Pancreas (tissue), 10 donors: ENCODE measurements around the gene EPHA8. TPM values are rescaled to one million over a fixed set of nuclear protein-coding genes. Genes with fewer than 3 reads are reported as not detected.

Experiments used
- ATAC-seq, 4 donors: fragments of 200-7000 bp; cut with Tn5 transposase; one replicate each; pipeline versions ENCODE4 v1.8.0 to v1.9.1; 2020; ENCODE audit warnings: mild to moderate bottlenecking in 4 of 4, moderate library complexity in 4 of 4
- DNase-seq, 6 donors: peaks; one replicate each; pipeline ENCODE4 v3.0.0-alpha.2; 2020
- FAIRE-seq: peaks from 2 replicates; lab custom pipeline; 2012; peaks lifted over from hg19 to GRCh38; lab: Jason Lieb, UNC
- H3K27ac ChIP-seq, 4 donors: fragments of 200-600 bp; sonication (generic); 1 replicate in 3 of 4; 2 replicates in 1 of 4; pipeline versions ENCODE4 v1.5.0 to v1.8.0; 2020
- H3K27me3 ChIP-seq, 4 donors: fragments of 200-600 bp; one replicate each; pipeline ENCODE4 v1.8.0; 2021
- H3K36me3 ChIP-seq, 3 donors: fragments of 200-600 bp; sonication (generic) in 1 of 3; one replicate each; pipeline versions ENCODE4 v1.5.0 to v1.8.0; 2020 to 2021
- H3K4me1 ChIP-seq, 3 donors: fragments of 200-600 bp; one replicate each; pipeline ENCODE4 v1.8.0; 2021
- H3K4me3 ChIP-seq, 4 donors: fragments of 200-600 bp; sonication (generic) in 2 of 4; one replicate each; pipeline versions ENCODE4 v1.5.0 to v1.8.0; 2020 to 2021
- H3K9me3 ChIP-seq, 4 donors: fragments of 200-600 bp; one replicate each; pipeline ENCODE4 v1.8.0; 2021
- CTCF ChIP-seq, 4 donors: fragments of 200-600 bp; sonication (generic) in 3 of 4; IDR thresholded peaks; one replicate each; pipeline versions ENCODE4 v1.5.0 to v1.8.0; 2021; ENCODE audit warnings: antibody characterized with exemption in 4 of 4
- WGBS, 2 donors: extraction: QIAGEN DNeasy Blood & Tissue Kit; methylation state at CpG; one replicate each; pipeline ENCODE4 v1.1.7; 2013; 5-methylcytosine and 5-hydroxymethylcytosine counted together
- intact Hi-C, 3 donors: fragments of 100-400 bp; cut with DNase I; formaldehyde crosslinking; loops; one replicate each; pipeline versions ENCODE4 v1.11.1 to v1.14.2; 2022
- polyA plus RNA-seq, 2 donors: library from polyadenylated mRNA; stranded (reverse); fragments of 200-250 nt; gene quantifications; one replicate each; pipeline ENCODE4 v1.2.3, GENCODE V29; 2013
- total RNA-seq, 6 donors: library from RNA; stranded (reverse); fragmentation: NEBNext Ultra II Directional in 4 of 6; extraction: Animal tissue kit (Norgen Biotek cat#: 25700) in 4 of 6; gene quantifications; one replicate each; pipeline versions ENCODE4 v1.2.1 to v1.2.4, GENCODE V29; 2021 to 2023
- donor health status: healthy with polysubstance abuse.
- donor health status: DM: no; HTN: no; CAD: no; lungs with moderate emphysema.
- donor health status: DM: no; HTN: no; CAD: no.
- donor health status: control.
- donor health status: control.
- donor health status: Bipolar disorder and iron deficiency.
- donor health status: DM: yes; HTN: yes; CAD: no.
- donor health status: DM: no; HTN: no; CAD: no.
- donor health status: DM: no; HTN: no; CAD: no.
- donor health status: DM: yes; HTN: yes; CAD: no.

The EPHA8 gene
- total and polyA plus RNA-seq, 8 donors: 0.57 to 8.1 (median 1.2) TPM

GRCh38 chr1:22575532-22576149 is 12.4 kb downstream of the EPHA8 start:
- WGBS, 2 donors: 60 to 72% methylated on average over 8 of the region's 8 CpGs
- Histone ChIP-seq H3K4me3 (no peak overlapping the region), H3K9me3 (no peaks in the 10 kb centered on the region), H3K27ac (no peak overlapping the region), H3K27me3 (no peaks in the 10 kb centered on the region), H3K36me3 (no peaks in the 10 kb centered on the region), H3K4me1 (no peaks in the 10 kb centered on the region)
- intact Hi-C loops: no loop called here
- no peak for TF ChIP-seq CTCF (IDR thresholded peaks at IDR 0.05)
- FAIRE-seq (no peak), DNase-seq (no peak), ATAC-seq (peak in 1 of 4 donors; percentile 18)

- no peaks in the 10 kb centered on the region for H3K36me3 ChIP-seq
- 87 to 89% methylated on average over 23 of the region's 23 CpGs for WGBS, 2 donors
- H3K4me3 ChIP-seq: no peak overlapping the region
- no peak for ATAC-seq
- no peak for FAIRE-seq
- no peaks in the 10 kb centered on the region for H3K9me3 ChIP-seq
- H3K27ac ChIP-seq: no peak overlapping the region
- no peak for TF ChIP-seq CTCF (IDR thresholded peaks at IDR 0.05)
- H3K27me3 ChIP-seq: no peaks in the 10 kb centered on the region
- intact Hi-C loops: no loop called here
- H3K4me1 ChIP-seq: no peaks in the 10 kb centered on the region
- DNase-seq: peak in 1 of 6 donors; percentile 48
Measured at GRCh38 chr1:22576150-22576544, 12.9 kb downstream of the EPHA8 start.

- intact Hi-C loops: no loop called here
- no peak overlapping the region for H3K4me3 ChIP-seq
- TF ChIP-seq CTCF (IDR thresholded peaks at IDR 0.05): no peak
- no peak overlapping the region for H3K27ac ChIP-seq
- H3K27me3 ChIP-seq: no peaks in the 10 kb centered on the region
- ATAC-seq: no peak
- DNase-seq: peak in 1 of 6 donors; percentile 70
- 93 to 96% methylated on average over 24 of the region's 24 CpGs for WGBS, 2 donors
- no peaks in the 10 kb centered on the region for H3K9me3 ChIP-seq
- H3K4me1 ChIP-seq: no peaks in the 10 kb centered on the region
- no peaks in the 10 kb centered on the region for H3K36me3 ChIP-seq
- no peak for FAIRE-seq
Measured at GRCh38 chr1:22576617-22577016, 13.3 kb downstream of the EPHA8 start.

- DNase-seq (no peak), ATAC-seq (no peak), FAIRE-seq (no peak)
- 78 to 86% methylated on average over 12 of the region's 12 CpGs for WGBS, 2 donors
- TF ChIP-seq CTCF (IDR thresholded peaks at IDR 0.05): no peak
- intact Hi-C loops: no loop called here
- no peaks in the 10 kb centered on the region for H3K4me1 ChIP-seq
- H3K36me3 ChIP-seq: no peaks in the 10 kb centered on the region
- H3K27ac ChIP-seq: no peak overlapping the region
- no peak overlapping the region for H3K4me3 ChIP-seq
- H3K27me3 ChIP-seq: no peaks in the 10 kb centered on the region
- H3K9me3 ChIP-seq: no peaks in the 10 kb centered on the region
Measured at GRCh38 chr1:22578732-22579361, 15.6 kb downstream of the EPHA8 start.

GRCh38 chr1:22579541-22580155 is 16.4 kb downstream of the EPHA8 start:
- H3K9me3 ChIP-seq: no peaks in the 10 kb centered on the region
- H3K4me1 ChIP-seq: no peaks in the 10 kb centered on the region
- H3K27ac ChIP-seq: no peak overlapping the region
- FAIRE-seq (no peak), DNase-seq (no peak), ATAC-seq (no peak)
- H3K36me3 ChIP-seq: no peaks in the 10 kb centered on the region
- H3K27me3 ChIP-seq: no peaks in the 10 kb centered on the region
- intact Hi-C loops: no loop called here
- no peak overlapping the region for H3K4me3 ChIP-seq
- 45 to 55% methylated on average over 7 of the region's 7 CpGs for whole genome bisulfite sequencing, 2 donors
- no peak for TF ChIP-seq CTCF (IDR thresholded peaks at IDR 0.05)
